Mesothelial cell of epicardium (in vitro differentiated cells): Measurements from ENCODE around the gene TOB1. TPM values are rescaled to one million over a fixed set of nuclear protein-coding genes. Genes with fewer than 3 reads are reported as not detected.

Source experiments
- DNase-seq, 2 experiments: peaks; one replicate each; pipeline ENCODE4 v3.0.0; 2021; ENCODE audit warnings: low spot score in 2 of 2; ENCODE audit not compliant: unreplicated experiment in 2 of 2
- H3K27ac Mint-ChIP-seq: 2 replicates; pipeline ENCODE4 v1.8.0; 2021; ENCODE audit warnings: mixed read lengths
- H3K27me3 Mint-ChIP-seq: 2 replicates; pipeline ENCODE4 v1.8.0; 2021; ENCODE audit warnings: low read depth, mixed read lengths
- H3K36me3 Mint-ChIP-seq: 2 replicates; pipeline ENCODE4 v1.8.0; 2021; ENCODE audit warnings: mixed read lengths
- H3K4me1 Mint-ChIP-seq: 2 replicates; pipeline ENCODE4 v1.8.0; 2021; ENCODE audit warnings: mixed read lengths
- H3K4me3 Mint-ChIP-seq: 2 replicates; pipeline ENCODE4 v1.8.0; 2021; ENCODE audit warnings: mild to moderate bottlenecking, moderate library complexity, mixed read lengths
- H3K9me3 Mint-ChIP-seq: 2 replicates; pipeline ENCODE4 v1.8.0; 2021; ENCODE audit warnings: mixed read lengths
- CTCF ChIP-seq: fragments of 200-600 bp; sonication (generic); IDR thresholded peaks from one replicate; pipeline ENCODE4 v1.5.0; 2021; ENCODE audit warnings: antibody characterized with exemption; ENCODE audit not compliant: unreplicated experiment
- total RNA-seq: library from RNA; stranded (reverse); gene quantifications from 3 replicates; pipeline ENCODE4 v1.2.1, GENCODE V29; 2021

TOB1 gene
- total RNA-seq, 1 donor from 2014 or later = 29.4 TPM

- peaks cover 48% of the 10 kb centered on the region for H3K4me1 Mint-ChIP-seq
- no peaks in the 10 kb centered on the region for H3K27me3 Mint-ChIP-seq
- H3K27ac Mint-ChIP-seq = peak overlapping the region; percentile 97
- TF ChIP-seq CTCF = no peak
- H3K36me3 Mint-ChIP-seq = peaks cover 3% of the 10 kb centered on the region
- no peaks in the 10 kb centered on the region for H3K9me3 Mint-ChIP-seq
- DNase-seq = peak in 1 of 2 experiments; percentile 56
- peak overlapping the region; percentile 91 for H3K4me3 Mint-ChIP-seq
These were observed 890 bp downstream of the TOB1 start for GRCh38 chr17:50865060-50865867.

- no peaks in the 10 kb centered on the region for H3K9me3 Mint-ChIP-seq
- no peaks in the 10 kb centered on the region for H3K27me3 Mint-ChIP-seq
- peak overlapping the region; percentile 97 for H3K27ac Mint-ChIP-seq
- H3K4me3 Mint-ChIP-seq = peak overlapping the region; percentile 91
- TF ChIP-seq CTCF = no peak
- DNase-seq = no peak
- peaks cover 48% of the 10 kb centered on the region for H3K4me1 Mint-ChIP-seq
- peaks cover 3% of the 10 kb centered on the region for H3K36me3 Mint-ChIP-seq
These were observed 1.5 kb downstream of the TOB1 start for GRCh38 chr17:50864747-50865059.

GRCh38 chr17:50863931-50864330, 2.2 kb downstream of the TOB1 start:
- Mint-ChIP-seq H3K27me3 (no peaks in the 10 kb centered on the region), H3K4me1 (peaks cover 47% of the 10 kb centered on the region), H3K9me3 (no peaks in the 10 kb centered on the region), H3K36me3 (peaks cover 3% of the 10 kb centered on the region), H3K4me3 (peak overlapping the region; percentile 91), H3K27ac (peak overlapping the region; percentile 97)
- DNase-seq = no peak
- TF ChIP-seq CTCF = no peak

- no peak for DNase-seq
- Mint-ChIP-seq H3K27ac (peak overlapping the region; percentile 17), H3K9me3 (no peaks in the 10 kb centered on the region), H3K4me3 (peak overlapping the region; percentile 91), H3K27me3 (no peaks in the 10 kb centered on the region), H3K4me1 (peaks cover 41% of the 10 kb centered on the region), H3K36me3 (peaks cover 3% of the 10 kb centered on the region)
- no peak for TF ChIP-seq CTCF
These were observed 2.8 kb downstream of the TOB1 start for GRCh38 chr17:50863221-50863843.

- peaks cover 30% of the 10 kb centered on the region for H3K4me1 Mint-ChIP-seq
- no peaks in the 10 kb centered on the region for H3K9me3 Mint-ChIP-seq
- no peaks in the 10 kb centered on the region for H3K27me3 Mint-ChIP-seq
- H3K4me3 Mint-ChIP-seq = no peak overlapping the region
- TF ChIP-seq CTCF = no peak
- DNase-seq = no peak
- peaks cover 3% of the 10 kb centered on the region for H3K36me3 Mint-ChIP-seq
- H3K27ac Mint-ChIP-seq = no peak overlapping the region
These were observed 4.2 kb downstream of the TOB1 start for GRCh38 chr17:50861822-50862528.
